ENCODE data around the gene RNH1.

The RNH1 gene

DNA sequence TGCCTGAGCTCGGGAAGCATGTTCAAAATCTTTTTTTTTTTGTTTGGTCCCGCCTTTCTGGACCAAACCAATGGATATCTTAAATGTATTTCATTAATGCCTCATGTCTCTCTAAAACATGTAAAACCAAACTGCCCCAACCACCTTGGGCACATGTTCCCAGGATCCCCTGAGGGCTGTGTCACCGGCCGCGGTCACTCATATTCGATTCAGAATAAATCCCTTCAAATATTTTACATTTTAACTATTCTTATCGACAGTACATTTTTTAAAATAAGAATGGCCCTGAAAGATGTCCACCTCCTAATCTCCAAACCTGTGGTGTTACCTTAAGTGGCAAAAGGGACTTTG, 2.1 kb downstream of the RNH1 start:
- DNase-seq (ENCODE audit: low read depth, low spot score): no peak
- H3K9me3 ChIP-seq (ENCODE audit: low read depth, low read length): no peaks in the 10 kb centered on the region

GRCh38 chr11:504053-504993, 2.7 kb downstream of the RNH1 start:
- H3K9me3 ChIP-seq (ENCODE audit: low read depth, low read length): no peaks in the 10 kb centered on the region
- DNase-seq (ENCODE audit: low read depth, low spot score): no peak
- peaks cover 20% of the 10 kb centered on the region; the same call in 1 of the 2 replicates for H3K36me3 ChIP-seq (ENCODE audit: insufficient read depth, low read length)
- 0 out of 2 replicates have a peak overlapping the region, but pooled peaks have one; percentile 9 for H3K27ac ChIP-seq
- TF ChIP-seq POLR2AphosphoS5 (IDR thresholded peaks at IDR 0.05; ENCODE audit: borderline replicate concordance, low read depth, low read length): no peak
- TF ChIP-seq FOXP2 (optimal IDR thresholded peaks at IDR 0.05; ENCODE audit: control extremely low read depth, extremely low read length, insufficient read depth): no peak
- TF ChIP-seq EZH2 (IDR thresholded peaks at IDR 0.05): no peak
- 0 out of 2 replicates have a peak overlapping the region, but pooled peaks have one; percentile 98 for H3K4me3 ChIP-seq
- no peak overlapping the region for H3K9ac ChIP-seq (ENCODE audit: insufficient read length)

More for the DNA sequence above, 2.1 kb downstream of the RNH1 start:
- TF ChIP-seq FOXP2 (optimal IDR thresholded peaks at IDR 0.05; ENCODE audit: control extremely low read depth, extremely low read length, insufficient read depth) (no peak), EZH2 (IDR thresholded peaks at IDR 0.05) (no peak), POLR2AphosphoS5 (IDR thresholded peaks at IDR 0.05; ENCODE audit: borderline replicate concordance, low read depth, low read length) (no peak)
- H3K36me3 ChIP-seq (ENCODE audit: insufficient read depth, low read length): peaks cover 16% of the 10 kb centered on the region; the same call in 1 of the 2 replicates
- peak overlapping the region; percentile 98; the same call in 1 of the 2 replicates for H3K4me3 ChIP-seq
- H3K9ac ChIP-seq (ENCODE audit: insufficient read length): peak overlapping the region; percentile 100
- 0 out of 2 replicates have a peak overlapping the region, but pooled peaks have one; percentile 9 for H3K27ac ChIP-seq

- peaks cover 26% of the 10 kb centered on the region; the same call in 1 of the 2 replicates for H3K36me3 ChIP-seq (ENCODE audit: insufficient read depth, low read length)
- no peak for DNase-seq (ENCODE audit: low read depth, low spot score)
- no peak overlapping the region for H3K9ac ChIP-seq (ENCODE audit: insufficient read length)
- no peak overlapping the region for H3K4me3 ChIP-seq
- no peak overlapping the region for H3K27ac ChIP-seq
- TF ChIP-seq EZH2 (IDR thresholded peaks at IDR 0.05) (no peak), FOXP2 (optimal IDR thresholded peaks at IDR 0.05; ENCODE audit: control extremely low read depth, extremely low read length, insufficient read depth) (no peak), POLR2AphosphoS5 (IDR thresholded peaks at IDR 0.05; ENCODE audit: borderline replicate concordance, low read depth, low read length) (no peak)
- H3K9me3 ChIP-seq (ENCODE audit: low read depth, low read length): no peaks in the 10 kb centered on the region
These were observed 3.7 kb downstream of the RNH1 start for GRCh38 chr11:503179-503981.

DNA sequence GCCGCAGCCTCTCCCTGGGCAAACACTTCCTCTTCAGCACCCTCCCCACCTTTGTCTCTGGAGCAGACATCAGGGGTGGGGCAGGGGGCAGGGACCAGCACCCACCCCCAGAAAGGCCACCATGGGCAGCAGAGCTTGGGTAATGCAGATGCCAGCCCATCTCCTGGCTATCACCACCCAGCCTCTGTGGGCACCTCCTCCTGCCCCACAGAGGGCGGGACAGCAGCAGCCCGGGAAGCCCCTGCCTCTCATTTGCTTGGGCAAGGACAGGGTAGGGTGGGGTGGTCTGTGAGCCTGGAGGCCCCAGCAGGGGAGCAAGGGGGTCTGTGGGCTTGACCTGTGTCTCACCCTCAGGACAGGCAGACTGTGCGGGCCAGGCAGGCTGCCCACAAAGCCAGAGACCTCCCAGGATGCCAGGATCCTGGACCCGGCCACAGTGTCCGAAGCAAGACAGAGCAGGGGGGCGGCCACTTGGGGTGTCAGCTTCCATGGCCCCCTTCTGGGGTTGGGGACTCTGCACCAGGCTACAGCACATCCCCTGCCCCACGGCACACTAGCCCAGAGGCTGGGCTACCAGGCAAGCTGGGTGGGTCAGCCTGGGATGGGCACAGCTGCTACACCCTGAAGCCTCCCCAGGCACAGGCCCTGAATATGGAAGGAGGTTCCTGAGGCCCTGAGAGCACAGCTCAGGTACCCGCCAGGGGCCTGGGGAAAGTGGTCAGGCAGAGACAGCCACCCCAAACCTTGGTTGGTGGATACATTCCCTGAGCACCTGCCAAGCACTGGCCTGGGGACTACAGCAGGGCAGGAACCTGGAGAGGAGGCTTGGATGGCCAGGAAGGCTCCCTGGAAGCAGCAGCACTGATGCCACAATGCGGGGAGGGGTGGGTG, 4.5 kb downstream of the RNH1 start:
- peaks cover 35% of the 10 kb centered on the region for H3K36me3 ChIP-seq (ENCODE audit: insufficient read depth, low read length)
- H3K9ac ChIP-seq (ENCODE audit: insufficient read length): no peak overlapping the region
- no peaks in the 10 kb centered on the region for H3K9me3 ChIP-seq (ENCODE audit: low read depth, low read length)
- H3K4me3 ChIP-seq: no peak overlapping the region
- DNase-seq (ENCODE audit: low read depth, low spot score): no peak
- TF ChIP-seq FOXP2 (optimal IDR thresholded peaks at IDR 0.05; ENCODE audit: control extremely low read depth, extremely low read length, insufficient read depth) (no peak), EZH2 (IDR thresholded peaks at IDR 0.05) (no peak)
- H3K27ac ChIP-seq: no peak overlapping the region

DNA sequence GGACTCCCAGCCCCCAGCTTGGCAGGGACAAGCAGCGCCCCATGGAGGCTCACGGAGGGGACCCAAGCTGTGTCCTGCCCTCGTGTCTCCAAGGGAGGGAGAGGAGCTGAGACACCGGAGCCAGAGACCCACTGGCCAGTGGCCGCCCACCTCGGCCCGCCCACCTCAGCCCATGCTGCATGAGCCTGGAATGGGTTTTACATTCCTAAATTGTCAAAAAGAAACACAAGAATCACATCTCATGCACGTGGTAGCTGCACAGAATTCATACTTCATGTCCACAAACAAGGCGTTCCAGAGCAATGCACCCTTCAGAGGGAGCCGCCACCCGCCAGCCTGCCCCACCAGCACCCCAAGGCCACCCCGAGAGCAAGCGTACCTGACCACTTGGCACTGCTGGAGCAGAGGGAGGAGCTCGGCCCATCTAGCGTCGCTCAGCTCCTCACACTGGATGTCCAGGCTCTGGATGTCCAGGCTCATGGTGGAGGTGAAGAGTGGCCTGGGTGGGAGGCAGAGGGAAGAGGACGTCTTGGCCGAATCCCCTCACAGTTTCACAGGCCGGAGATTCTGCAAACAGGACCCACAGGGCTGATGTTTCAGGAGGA, 5.3 kb downstream of the RNH1 start:
- DNase-seq (ENCODE audit: low read depth, low spot score): no peak
- TF ChIP-seq FOXP2 (optimal IDR thresholded peaks at IDR 0.05; ENCODE audit: control extremely low read depth, extremely low read length, insufficient read depth): no peak
- TF ChIP-seq POLR2AphosphoS5 (IDR thresholded peaks at IDR 0.05; ENCODE audit: borderline replicate concordance, low read depth, low read length): no peak
- TF ChIP-seq EZH2 (IDR thresholded peaks at IDR 0.05): no peak
- Histone ChIP-seq H3K36me3 (ENCODE audit: insufficient read depth, low read length) (peaks cover 42% of the 10 kb centered on the region), H3K27ac (no peak overlapping the region), H3K9ac (ENCODE audit: insufficient read length) (no peak overlapping the region), H3K9me3 (ENCODE audit: low read depth, low read length) (no peaks in the 10 kb centered on the region), H3K4me3 (no peak overlapping the region)

- Histone ChIP-seq H3K36me3 (ENCODE audit: insufficient read depth, low read length) (peaks cover 46% of the 10 kb centered on the region), H3K9ac (ENCODE audit: insufficient read length) (no peak overlapping the region), H3K4me3 (no peak overlapping the region), H3K27ac (no peak overlapping the region), H3K9me3 (ENCODE audit: low read depth, low read length) (no peaks in the 10 kb centered on the region)
- no peak for DNase-seq (ENCODE audit: low read depth, low spot score)
- TF ChIP-seq POLR2AphosphoS5 (IDR thresholded peaks at IDR 0.05; ENCODE audit: borderline replicate concordance, low read depth, low read length) (no peak), FOXP2 (optimal IDR thresholded peaks at IDR 0.05; ENCODE audit: control extremely low read depth, extremely low read length, insufficient read depth) (no peak), EZH2 (IDR thresholded peaks at IDR 0.05) (no peak)
These were observed 5.9 kb downstream of the RNH1 start for GRCh38 chr11:501001-501682.

All from SK-N-MC (cell line).